Measurements from ENCODE around the gene PLEKHG3.

The PLEKHG3 gene

DNA sequence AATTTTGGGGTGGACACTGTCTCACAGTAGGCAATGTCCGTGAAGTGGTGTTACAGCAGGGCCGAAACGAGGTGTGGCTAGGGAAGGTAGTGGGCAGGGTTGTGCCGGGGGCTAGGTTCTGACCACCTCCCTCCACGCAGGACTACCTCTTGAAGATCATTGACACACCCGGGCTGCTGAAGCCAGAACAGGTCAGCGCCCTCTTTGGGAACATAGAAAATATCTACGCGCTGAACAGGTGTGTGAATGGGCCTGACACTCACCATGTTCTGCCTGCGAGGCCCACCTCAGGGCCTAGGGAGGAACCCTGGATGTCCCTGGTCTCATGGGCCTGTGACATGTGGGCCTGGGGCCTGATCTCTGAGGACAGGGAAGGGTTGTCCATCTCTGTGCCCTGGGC is 24.6 kb downstream of the PLEKHG3 start:
- DNase-seq: no peak

DNA sequence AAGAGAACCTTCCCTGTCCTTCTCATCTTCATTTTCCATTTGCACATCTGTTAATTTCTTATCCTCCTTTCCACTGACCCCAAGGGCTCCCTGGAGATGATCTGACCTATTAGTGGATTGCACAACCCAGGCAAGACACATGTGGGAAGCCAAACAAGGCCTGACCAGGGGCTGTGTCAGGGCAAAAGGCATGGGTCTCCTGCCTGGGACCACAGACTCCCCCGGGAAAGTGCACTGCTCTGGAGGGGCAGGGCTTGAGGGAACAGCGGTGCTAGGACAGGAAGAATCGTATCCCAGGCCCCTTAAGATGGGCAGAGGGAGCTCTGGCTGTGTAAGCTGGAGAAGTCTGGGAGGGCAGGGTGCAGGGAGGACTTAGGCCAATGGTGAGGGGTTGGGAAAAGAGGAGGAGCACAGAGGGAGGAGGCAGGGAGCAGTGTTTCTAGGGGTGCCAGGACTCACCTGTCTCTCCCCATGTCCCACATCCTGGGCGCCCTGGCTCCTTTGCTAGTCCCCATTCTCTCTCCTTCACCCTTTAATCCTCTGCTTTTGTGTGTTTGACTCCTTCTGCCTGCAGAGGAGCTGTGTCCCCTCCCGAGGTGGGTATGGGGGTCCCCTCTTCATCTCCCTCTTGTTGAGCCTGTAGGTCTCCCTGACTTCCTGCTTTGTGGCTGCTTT is 25.3 kb downstream of the PLEKHG3 start:
- no peak for DNase-seq

DNA sequence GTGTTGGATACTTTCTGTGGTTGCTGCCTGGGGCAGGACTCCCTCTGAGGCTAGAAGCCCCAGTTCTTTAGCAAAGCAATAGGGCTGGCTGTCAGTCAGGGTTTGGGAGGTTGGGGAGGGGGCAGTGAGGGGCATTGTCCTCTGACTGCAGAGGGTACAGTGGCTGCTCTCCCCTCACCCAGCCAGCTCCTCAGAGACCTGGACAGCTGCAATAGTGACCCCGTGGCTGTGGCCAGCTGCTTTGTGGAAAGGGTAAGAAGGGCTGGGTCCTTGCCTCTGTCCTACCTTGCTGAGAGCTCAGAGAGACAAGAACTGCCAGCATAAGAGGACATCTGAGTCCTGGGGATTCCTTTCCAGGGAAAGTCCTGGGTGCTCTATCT is 25.8 kb downstream of the PLEKHG3 start:
- DNase-seq: no peak

DNA sequence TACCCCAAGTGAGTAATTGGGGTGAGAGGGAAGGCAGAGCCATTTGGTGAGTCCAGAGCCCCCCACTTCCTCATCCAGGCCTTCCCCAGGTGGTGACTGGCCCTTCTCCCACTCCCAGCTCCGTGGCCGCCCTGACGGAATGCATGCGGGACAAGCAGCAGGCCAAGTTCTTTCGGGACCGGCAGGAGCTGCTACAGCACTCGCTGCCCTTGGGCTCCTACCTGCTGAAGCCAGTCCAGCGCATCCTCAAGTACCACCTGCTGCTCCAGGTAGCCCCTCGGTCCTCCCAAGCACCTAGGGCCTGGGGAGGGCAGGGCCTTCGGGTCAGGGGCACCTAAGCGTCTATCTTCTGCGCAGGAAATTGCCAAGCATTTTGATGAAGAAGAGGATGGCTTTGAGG is 26.5 kb downstream of the PLEKHG3 start:
- DNase-seq: no peak

DNA sequence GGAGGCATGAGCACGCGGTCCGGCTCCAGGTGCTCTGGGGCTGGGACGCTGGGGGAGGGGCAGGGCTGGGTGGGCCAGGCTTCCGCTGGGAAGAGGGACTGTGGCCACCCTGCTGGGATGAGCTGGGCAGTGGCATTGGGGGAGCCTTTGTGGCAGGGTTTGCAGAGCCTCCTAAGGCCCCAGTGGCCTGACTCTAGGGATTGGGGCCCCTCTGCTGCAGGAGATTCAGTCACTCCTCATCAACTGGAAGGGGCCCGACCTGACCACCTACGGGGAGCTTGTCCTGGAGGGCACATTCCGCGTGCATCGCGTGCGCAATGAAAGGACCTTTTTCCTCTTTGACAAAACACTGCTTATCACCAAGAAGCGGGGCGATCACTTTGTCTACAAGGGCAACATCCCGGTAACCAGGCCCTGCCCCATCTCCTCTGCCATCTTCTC is 26.9 kb downstream of the PLEKHG3 start:
- no peak for DNase-seq

DNA sequence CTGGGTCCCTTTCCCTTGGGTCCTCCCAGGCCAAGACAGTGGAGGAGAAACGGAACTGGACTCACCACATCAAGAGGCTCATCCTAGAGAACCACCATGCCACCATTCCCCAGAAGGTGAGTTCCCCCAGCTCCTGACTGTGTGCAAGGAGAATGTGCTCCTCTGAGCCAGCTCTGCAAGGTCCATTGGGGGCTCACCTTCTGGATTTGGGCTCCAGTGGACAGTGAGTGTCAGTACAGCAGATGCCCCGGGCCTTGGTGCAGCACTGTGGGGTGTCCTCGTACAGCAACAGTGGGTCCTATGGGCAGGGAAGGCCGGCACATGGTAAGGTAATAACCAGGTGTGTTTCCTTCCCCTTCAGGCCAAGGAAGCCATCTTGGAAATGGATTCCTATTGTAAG is 27.8 kb downstream of the PLEKHG3 start:
- DNase-seq: no peak

DNA sequence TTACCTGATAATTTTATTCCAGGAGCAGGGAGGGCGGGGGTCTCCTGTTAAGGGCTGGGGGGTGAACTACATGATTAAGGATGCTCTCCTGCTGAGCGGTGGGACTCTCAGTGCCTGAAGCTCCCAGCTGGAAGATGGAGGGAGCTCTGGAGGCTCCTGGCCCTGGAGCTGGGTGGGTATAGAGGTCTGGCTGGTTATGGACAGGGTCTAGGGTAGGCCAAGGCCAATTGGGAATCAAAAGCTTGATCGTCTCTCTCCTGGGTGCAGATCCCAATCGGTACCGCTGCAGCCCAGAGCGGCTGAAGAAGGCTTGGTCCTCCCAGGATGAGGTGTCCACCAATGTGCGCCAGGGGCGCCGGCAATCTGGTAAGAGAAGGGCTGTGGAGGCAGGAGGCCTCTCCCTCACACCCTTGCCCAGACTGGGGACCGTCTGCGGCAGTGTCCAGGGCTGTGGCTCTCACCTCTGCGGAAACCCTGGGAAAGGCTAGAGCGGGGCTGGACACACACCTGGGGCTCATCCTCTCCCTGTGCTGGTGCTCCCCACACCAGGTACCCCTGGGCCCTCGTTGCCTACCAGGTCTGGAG is 28.4 kb downstream of the PLEKHG3 start:
- DNase-seq: no peak

DNA sequence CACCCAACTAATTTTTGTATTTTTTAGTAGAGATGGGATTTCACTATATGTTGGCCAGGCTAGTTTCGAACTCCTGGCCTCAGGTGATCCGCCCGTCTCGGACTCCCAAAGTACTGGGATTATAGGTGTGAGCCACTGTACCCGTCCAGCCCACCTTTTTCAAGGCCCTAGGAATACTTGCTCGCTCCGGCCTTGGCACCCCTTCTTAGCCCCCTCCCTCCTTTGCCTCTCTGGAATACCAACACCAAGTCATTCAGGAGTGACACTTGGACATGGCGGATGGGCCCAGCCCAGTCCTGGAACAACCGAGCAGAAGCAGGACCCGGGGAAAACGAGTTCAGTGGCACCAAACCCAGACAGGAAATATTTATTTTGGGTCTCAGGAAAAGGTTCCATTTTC is 29.1 kb downstream of the PLEKHG3 start:
- no peak for DNase-seq

DNA sequence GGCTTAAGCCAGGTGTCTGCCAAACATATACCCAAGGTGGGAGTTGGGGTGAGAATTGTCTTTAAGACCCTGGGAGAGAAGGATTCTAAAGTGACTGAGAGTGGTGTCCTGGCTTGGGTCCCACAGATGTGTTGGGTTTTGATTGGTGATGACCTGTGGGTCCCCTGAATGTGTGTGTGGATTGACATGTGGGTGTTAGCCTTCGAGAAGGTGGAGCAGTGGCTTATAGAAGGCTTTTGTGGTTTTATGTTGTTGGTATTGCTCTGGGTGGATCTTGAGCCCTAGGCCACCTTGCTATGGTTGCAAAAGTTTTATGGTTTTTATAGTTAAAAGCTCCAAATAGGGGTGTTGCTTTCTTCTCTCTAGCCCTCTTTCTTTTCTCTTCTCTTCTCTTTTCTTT is 29.7 kb downstream of the PLEKHG3 start:
- no peak for DNase-seq

DNA sequence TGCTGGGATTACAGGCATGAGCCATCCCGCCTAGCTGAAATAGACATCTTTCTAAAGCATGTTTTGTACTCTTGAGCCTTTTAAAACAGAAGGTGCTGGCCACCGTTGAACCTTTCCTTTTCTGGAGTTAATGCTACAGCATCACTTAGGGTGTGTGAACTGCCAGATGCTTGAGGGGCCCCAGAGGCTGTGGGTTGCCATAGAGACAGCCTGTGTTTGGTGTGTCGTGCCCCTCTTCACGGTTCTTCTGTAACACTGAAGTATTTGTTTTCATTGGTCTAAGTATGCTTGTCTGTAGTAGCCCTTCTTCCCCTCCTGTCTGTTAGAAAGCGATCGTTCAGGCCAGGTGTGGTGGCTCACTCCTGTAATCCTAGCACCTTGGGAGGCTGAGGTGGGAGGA is 30.8 kb downstream of the PLEKHG3 start:
- DNase-seq: no peak

DNA sequence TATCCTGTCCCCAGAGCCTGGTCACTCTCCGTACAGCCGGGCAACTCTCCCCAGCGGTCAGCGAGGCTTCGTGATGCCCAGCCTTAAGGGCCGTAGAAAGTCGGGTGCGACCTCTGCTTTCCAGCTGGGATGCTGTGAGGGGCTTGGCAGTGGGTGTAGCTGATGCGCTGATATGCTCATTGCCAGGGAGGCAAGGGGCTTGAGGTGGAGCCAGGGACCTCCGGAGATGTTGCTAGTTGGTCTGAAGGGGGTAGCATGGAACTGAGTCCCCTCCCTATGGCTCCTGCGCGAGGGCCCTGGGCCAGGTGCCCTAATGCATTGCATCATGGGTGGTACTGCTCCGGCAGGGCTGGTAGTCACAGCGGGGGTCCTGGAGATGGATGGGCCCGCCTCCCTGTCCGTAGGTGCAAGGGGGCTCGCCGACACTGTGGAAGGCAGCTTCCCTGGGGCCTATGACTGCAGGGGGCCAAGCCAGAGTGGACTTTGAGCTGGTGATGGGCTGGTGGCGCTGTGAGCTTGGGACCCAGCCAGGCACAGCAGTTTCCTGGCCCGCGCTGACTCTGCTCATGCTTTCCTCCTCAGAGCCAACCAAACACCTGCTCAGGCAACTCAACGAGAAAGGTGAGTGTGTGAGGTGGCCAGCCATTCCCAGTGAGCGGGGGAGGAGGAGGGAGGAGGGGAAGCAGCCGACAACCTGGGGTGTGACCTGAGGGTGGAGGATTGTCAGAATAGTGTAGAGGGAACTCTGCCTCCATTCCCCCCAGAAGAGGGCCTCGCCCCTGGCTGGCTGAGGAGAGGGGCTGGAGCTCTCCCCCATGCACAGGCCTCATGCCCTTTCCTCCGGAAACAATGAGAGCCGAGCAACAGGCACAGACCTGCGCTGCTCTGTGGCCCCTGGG is 32.3 kb downstream of the PLEKHG3 start:
- no peak for DNase-seq

DNA sequence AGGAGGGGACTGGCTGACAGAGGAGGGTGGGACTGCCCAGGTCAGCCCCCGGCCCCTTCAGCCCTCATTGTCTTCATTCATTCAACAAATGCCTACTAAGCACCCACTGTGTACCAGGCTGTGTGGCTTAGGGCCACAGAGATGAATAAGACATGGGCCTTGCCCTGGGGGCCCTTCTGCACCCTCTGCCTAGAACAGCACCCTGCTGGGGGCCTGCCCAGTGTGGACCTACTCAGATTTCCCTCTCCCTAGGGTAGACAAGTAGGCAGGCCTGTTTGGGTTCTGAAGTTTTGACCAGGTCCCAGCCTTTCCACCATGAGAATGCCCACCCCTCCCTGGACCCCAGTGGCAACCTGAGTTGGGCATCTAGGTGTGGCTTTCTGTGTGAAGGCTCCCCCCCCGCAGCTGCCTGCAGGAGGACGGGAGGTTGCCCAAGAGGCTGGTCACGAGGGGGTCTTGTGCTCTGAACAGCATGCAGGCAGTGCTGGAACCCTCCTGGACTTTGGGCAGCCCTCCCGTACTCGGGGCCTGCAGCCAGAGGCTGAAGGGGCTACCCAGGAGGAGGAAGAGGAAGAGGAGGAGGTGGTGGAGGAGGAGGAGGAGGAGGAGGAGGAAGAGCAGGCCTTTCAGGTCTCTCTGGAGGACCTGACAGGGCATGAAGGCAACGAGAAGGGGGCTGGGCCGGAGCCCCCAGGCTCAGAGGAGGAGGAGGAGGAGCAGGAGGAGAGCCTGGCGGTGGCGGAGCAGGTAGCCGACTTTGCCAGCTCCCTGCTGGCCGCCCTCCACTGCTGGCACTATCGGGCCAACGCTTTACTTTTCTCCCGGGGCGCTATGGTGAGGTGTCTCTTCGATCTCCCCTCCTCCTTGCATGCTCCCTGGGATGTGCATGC is 33.4 kb downstream of the PLEKHG3 start:
- no peak for DNase-seq

DNA sequence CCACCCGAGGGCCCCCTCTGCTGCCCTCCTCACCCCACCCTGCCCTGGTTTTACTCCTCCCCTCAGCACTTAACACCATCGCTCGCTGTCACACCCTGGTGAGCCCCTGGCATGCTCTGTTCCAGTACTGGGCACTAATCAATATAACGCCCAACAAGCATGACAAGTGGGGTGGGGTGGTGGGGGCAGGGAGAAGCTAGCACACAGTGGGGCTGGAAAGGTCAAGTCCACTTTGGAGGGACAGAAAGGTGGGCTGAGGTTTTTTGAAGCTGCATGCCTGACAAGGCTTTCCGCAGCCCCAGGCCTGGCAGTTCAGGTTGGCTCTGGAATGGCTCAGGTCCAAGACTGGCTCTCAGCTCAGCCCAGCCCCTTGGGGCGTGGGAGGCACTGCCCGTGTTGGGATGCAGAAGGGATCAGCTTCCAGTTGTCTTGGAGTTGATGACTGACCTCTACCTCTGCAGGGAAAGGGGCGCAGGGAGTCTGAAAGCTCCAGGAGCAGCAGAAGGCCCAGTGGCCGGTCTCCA is 34.1 kb downstream of the PLEKHG3 start:
- DNase-seq: no peak

DNA sequence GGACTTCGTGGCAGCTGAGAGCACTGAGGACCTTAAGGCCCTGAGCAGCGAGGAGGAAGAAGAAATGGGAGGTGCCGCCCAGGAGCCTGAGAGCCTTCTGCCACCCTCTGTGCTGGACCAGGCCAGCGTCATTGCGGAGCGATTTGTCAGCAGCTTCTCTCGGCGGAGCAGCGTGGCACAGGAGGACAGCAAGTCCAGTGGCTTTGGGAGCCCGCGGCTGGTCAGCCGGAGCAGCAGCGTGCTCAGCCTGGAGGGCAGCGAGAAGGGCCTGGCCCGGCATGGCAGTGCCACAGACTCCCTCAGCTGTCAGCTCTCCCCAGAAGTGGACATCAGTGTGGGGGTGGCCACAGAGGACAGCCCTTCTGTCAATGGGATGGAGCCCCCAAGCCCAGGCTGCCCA is 37.0 kb downstream of the PLEKHG3 start:
- DNase-seq: no peak

DNA sequence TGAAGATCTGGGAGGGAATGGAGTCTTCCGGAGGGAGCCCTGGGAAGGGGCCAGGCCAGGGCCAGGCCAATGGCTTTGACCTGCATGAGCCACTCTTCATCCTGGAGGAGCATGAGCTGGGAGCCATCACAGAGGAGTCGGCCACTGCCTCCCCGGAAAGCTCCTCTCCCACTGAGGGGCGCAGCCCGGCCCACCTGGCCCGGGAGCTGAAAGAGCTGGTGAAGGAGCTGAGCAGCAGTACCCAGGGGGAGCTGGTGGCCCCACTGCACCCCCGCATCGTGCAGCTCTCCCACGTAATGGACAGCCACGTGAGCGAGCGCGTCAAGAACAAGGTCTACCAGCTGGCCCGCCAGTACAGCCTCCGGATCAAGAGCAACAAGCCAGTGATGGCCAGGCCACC is 37.7 kb downstream of the PLEKHG3 start:
- no peak for DNase-seq

DNA sequence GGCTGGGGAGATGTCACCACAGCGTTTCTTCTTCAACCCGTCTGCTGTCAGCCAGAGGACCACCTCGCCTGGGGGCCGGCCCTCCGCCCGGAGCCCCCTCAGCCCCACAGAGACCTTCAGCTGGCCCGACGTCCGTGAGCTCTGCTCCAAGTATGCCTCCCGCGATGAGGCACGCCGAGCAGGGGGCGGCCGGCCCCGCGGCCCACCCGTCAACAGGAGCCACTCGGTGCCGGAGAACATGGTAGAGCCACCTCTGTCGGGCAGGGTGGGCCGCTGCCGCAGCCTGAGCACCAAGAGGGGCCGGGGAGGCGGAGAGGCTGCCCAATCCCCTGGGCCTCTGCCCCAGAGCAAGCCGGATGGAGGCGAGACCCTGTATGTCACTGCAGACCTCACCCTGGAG is 38.8 kb downstream of the PLEKHG3 start:
- DNase-seq: no peak

DNA sequence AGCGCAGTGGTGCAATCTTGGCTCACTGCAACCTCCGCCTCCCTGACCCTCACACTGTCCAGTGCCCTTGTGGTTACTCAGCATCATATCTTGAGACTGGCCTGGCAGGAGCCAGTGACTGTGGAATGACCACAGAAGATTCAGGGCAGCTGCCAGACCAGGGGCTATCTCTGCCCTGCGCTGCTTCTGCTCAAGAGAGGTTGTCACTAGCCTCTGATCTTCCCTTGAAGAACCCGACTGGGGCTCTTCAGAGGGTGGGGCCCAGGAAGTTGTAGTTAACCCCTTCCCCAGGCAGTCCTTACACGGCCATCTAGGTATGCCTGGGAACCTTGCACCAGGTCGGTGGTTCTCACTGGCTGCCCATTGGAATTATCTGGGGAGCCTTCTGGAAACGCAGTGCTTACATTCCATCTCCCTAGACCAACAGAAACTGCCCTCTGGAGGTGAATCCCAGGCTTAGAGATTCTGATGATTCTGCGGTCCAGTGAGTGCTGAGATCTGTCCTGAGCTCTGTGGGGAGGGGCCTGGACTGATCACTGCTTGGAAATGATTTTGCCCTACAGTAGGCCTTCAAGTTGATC is 41.4 kb downstream of the PLEKHG3 start:
- DNase-seq: no peak

DNA sequence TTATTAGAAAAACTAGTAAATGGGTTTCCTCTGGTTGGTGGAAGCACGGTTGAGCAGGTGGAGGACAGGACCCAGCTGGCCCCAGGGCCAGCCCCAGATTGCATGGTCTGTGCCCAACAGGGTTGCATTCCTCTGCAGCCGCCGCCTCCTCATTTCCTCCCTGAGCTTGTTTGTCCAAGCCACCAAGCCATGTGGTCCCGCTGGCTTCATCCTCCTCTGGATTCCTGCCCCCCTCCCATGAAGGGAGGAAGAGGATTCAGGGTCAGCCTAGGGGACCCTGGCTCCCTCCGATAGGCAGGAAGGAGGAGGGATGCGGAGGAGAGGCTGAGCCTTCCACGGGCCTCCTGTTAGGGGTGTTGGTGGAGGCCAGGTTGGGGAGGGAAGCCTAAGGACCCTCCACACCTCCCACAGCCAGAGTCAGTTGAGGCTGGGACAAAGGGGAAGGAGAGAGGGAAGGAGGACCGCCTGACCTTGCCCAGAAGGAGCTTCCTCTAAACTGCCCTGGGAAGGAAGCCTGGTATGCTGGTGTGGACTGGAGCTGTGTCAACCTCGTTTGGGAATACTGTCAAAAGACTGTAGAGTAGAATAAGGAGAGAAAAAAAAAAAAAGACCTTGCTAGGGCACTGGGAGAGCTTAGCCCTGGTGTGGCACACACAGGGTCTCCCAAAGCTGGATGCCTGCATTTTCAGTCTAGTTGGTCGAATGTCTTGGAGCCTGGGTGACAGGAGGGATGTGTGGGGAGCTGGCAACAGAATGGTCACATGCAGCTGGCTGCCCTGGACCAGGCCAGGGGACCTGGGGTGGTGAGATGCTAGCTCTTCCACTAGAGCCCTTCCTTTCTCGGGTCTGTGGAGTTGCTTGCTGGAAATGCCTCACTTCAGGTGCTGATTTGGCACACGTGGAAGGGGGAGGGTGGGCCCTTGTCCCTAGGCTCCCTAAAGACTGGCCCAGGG is 42.4 kb downstream of the PLEKHG3 start:
- no peak for DNase-seq

DNA sequence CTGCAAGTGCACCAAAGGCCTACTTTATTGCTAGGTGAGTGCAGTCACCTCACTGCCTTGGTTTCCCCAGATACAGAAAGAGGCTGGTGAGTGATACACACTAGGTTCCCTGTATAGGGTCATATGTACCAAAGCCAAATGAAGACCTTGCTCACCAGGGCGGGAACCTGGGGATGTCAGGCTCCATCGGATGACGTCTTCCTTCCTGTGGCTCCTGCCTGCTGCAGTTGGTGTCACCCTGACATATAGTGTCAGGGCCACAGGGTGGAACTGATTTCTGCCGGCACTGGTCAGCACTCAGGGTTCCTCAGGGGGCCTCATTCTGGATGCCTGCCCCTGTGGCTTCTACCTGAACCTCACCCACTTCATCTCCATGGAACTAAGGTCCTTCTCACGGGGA is 43.1 kb downstream of the PLEKHG3 start:
- no peak for DNase-seq

DNA sequence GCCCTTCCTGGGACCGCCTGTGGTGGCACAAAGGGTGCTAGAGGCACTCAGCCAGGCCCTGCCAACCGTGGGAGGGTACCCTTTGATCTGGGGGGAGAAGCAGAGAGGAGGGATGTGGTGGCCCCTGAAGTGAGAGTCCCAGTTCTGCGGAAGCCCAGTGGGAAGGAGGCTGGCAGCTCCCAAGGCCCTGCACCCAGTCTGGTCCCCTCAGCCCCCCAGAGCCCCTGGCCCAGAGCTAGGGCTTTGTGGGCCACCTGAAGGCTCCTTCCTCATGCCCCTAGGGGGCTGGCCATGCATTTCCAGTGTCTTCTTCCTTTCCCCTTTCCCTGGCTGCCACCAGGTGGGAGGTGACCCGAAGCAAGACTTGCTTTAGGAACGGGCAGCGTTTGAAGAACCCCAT is 44.3 kb downstream of the PLEKHG3 start:
- no peak for DNase-seq

DNA sequence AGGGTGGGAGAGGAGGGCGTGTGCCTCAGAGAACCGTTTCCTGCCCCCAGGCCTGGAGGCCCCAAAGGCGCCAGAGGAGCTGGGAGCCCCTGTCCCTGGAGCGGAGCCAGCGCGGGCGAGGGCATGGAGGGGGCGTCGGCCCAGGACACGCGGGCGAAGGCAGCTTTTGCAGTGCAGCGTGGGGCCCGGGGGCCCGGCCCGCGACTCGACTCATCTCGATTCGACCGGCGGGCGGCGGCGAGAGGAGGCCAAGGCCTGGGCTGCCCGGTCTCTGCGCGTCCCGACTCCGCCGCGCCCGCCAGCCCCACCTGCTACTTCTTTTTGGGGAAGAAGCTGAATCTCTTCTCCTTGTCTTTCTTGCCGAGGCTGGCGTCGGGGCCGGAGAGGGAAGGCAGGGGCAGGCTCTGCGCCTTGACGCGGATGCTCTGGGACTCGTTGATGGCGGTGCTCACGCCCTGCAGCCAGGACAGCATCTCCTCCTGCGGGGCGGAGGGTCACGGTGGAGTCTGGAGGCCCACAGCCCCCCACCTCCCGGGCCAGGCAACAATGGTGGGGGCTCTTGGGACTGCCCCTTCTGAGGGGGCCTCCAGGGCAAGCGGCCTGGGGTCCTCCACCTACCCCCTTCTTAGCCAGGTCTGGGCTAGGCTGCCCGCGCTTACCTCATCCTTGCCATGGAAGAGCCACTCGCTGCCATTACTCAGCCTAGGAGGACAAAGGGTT is 44.9 kb downstream of the PLEKHG3 start:
- no peak for DNase-seq

Data from bone marrow (tissue), 2 donors.